ENCODE results near the gene TP73. TPM values are rescaled to one million over a fixed set of nuclear protein-coding genes. Genes with fewer than 3 reads are reported as not detected.

The TP73 gene
- total RNA-seq, 3 donors from 2014 or later (not counting 1 experiment from before 2014, with no cell fraction given) = 0.28 to 0.50 (median 0.39) TPM

GRCh38 chr1:3688356-3689137 is 36.2 kb downstream of the TP73 start:
- no peaks in the 10 kb centered on the region for H3K36me3 Mint-ChIP-seq
- 72% methylated on average over 29 of the region's 29 CpGs for WGBS (ENCODE audit: insufficient coverage)

GRCh38 chr1:3689138-3689750 is 36.9 kb downstream of the TP73 start:
- Histone ChIP-seq H3K27ac (ENCODE audit: low read length) (no peak overlapping the region), H3K4me3 (ENCODE audit: low read length) (no peak overlapping the region), H3K36me3 (ENCODE audit: control insufficient read depth, insufficient read depth, low read length) (no peaks in the 10 kb centered on the region), H3K9me3 (ENCODE audit: control insufficient read depth, insufficient read depth, low read length) (no peaks in the 10 kb centered on the region), H3K27me3 (ENCODE audit: control insufficient read depth, insufficient read depth, low read length) (no peaks in the 10 kb centered on the region), H3K4me1 (ENCODE audit: control insufficient read depth, insufficient read depth, low read length) (no peaks in the 10 kb centered on the region)
- WGBS (ENCODE audit: insufficient coverage) = 59% methylated on average over 18 of the region's 19 CpGs
- no peak overlapping the region for H3K27ac Mint-ChIP-seq
- TF ChIP-seq, protein P1, sequence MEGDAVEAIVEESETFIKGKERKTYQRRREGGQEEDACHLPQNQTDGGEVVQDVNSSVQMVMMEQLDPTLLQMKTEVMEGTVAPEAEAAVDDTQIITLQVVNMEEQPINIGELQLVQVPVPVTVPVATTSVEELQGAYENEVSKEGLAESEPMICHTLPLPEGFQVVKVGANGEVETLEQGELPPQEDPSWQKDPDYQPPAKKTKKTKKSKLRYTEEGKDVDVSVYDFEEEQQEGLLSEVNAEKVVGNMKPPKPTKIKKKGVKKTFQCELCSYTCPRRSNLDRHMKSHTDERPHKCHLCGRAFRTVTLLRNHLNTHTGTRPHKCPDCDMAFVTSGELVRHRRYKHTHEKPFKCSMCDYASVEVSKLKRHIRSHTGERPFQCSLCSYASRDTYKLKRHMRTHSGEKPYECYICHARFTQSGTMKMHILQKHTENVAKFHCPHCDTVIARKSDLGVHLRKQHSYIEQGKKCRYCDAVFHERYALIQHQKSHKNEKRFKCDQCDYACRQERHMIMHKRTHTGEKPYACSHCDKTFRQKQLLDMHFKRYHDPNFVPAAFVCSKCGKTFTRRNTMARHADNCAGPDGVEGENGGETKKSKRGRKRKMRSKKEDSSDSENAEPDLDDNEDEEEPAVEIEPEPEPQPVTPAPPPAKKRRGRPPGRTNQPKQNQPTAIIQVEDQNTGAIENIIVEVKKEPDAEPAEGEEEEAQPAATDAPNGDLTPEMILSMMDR (IDR thresholded peaks at IDR 0.05) = no peak
- H3K4me1 Mint-ChIP-seq = no peaks in the 10 kb centered on the region
- no peak overlapping the region for H3K4me3 Mint-ChIP-seq
- intact Hi-C loops (cut with micrococcal nuclease) = no loop called here
- no peaks in the 10 kb centered on the region for H3K36me3 Mint-ChIP-seq
- no peaks in the 10 kb centered on the region for H3K9me3 Mint-ChIP-seq
- DNase-seq (no peak), ATAC-seq (no peak)
- H3K27me3 Mint-ChIP-seq (ENCODE audit: low read depth in 2 of 2) = no peaks in the 10 kb centered on the region

More at GRCh38 chr1:3688356-3689137, 36.2 kb downstream of the TP73 start:
- TF ChIP-seq, protein P1 (IDR thresholded peaks at IDR 0.05) = no peak
- Histone ChIP-seq H3K27me3 (ENCODE audit: control insufficient read depth, insufficient read depth, low read length) (no peaks in the 10 kb centered on the region), H3K27ac (ENCODE audit: low read length) (no peak overlapping the region), H3K4me3 (ENCODE audit: low read length) (no peak overlapping the region), H3K36me3 (ENCODE audit: control insufficient read depth, insufficient read depth, low read length) (no peaks in the 10 kb centered on the region), H3K4me1 (ENCODE audit: control insufficient read depth, insufficient read depth, low read length) (no peaks in the 10 kb centered on the region), H3K9me3 (ENCODE audit: control insufficient read depth, insufficient read depth, low read length) (no peaks in the 10 kb centered on the region)
- no peak for ATAC-seq
- no peak overlapping the region for H3K4me3 Mint-ChIP-seq
- no peaks in the 10 kb centered on the region for H3K4me1 Mint-ChIP-seq
- no peak overlapping the region for H3K27ac Mint-ChIP-seq
- DNase-seq = no peak
- H3K9me3 Mint-ChIP-seq = no peaks in the 10 kb centered on the region
- intact Hi-C loops (cut with micrococcal nuclease) = no loop called here
- no peaks in the 10 kb centered on the region for H3K27me3 Mint-ChIP-seq (ENCODE audit: low read depth in 2 of 2)

GRCh38 chr1:3690282-3691065 is 38.2 kb downstream of the TP73 start:
- Histone ChIP-seq H3K4me1 (ENCODE audit: control insufficient read depth, insufficient read depth, low read length) (no peaks in the 10 kb centered on the region), H3K4me3 (ENCODE audit: low read length) (no peak overlapping the region), H3K27ac (ENCODE audit: low read length) (no peak overlapping the region), H3K36me3 (ENCODE audit: control insufficient read depth, insufficient read depth, low read length) (no peaks in the 10 kb centered on the region), H3K27me3 (ENCODE audit: control insufficient read depth, insufficient read depth, low read length) (no peaks in the 10 kb centered on the region), H3K9me3 (ENCODE audit: control insufficient read depth, insufficient read depth, low read length) (no peaks in the 10 kb centered on the region)
- no peak for DNase-seq
- no peaks in the 10 kb centered on the region for H3K9me3 Mint-ChIP-seq
- H3K4me1 Mint-ChIP-seq = peaks cover 0 to under 1% of the 10 kb centered on the region in 2 donors
- TF ChIP-seq, protein P1 (IDR thresholded peaks at IDR 0.05) = no peak
- H3K4me3 Mint-ChIP-seq = no peak overlapping the region
- no peak overlapping the region for H3K27ac Mint-ChIP-seq
- H3K27me3 Mint-ChIP-seq (ENCODE audit: low read depth in 2 of 2) = no peaks in the 10 kb centered on the region
- intact Hi-C loops (cut with micrococcal nuclease) = no loop called here
- no peaks in the 10 kb centered on the region for H3K36me3 Mint-ChIP-seq
- no peak for ATAC-seq
- WGBS (ENCODE audit: insufficient coverage) = 96% methylated on average over 50 of the region's 50 CpGs

Measured in natural killer cell (primary cell).